GM12891 (cell line): ENCODE results near the gene STOML1.

Experiments
- PAX5 ChIP-seq: IDR thresholded peaks from 2 replicates; pipeline ENCODE4 v1.6.1; 2011; ENCODE audit warnings: low read length, moderate library complexity, mild to moderate bottlenecking; ENCODE audit not compliant: insufficient read depth, severe bottlenecking
- POLR2AphosphoS5 ChIP-seq: IDR thresholded peaks from 2 replicates; pipeline ENCODE4 v1.6.1; 2011; ENCODE audit warnings: low read depth, low read length, control low read depth
- TAF1 ChIP-seq: IDR thresholded peaks from 2 replicates; pipeline ENCODE4 v1.6.1; 2011; ENCODE audit warnings: low read depth, low read length, control low read depth

GRCh38 chr15:73964736-73965093 lies 27.4 kb downstream of the STOML1 start:
- TF ChIP-seq TAF1 (no peak), POLR2AphosphoS5 (no peak), PAX5 (no peak)
